Loucy (cell line): ENCODE data around the gene ANXA3.
"Not testable (repeated sequence)": the region's sequence is repeated elsewhere in the genome, so short reads cannot be mapped to it uniquely, and the experiment has no call there.

Experiments
- H2AFZ ChIP-seq: fragments of 200-600 bp; sonication (generic); 2 replicates; pipeline ENCODE4 v1.6.0; 2016; ENCODE audit warnings: antibody characterized with exemption, mild to moderate bottlenecking, low read length, moderate library complexity
- H3F3A ChIP-seq: fragments of 200-600 bp; 2 replicates; pipeline ENCODE4 v1.6.0; 2016; ENCODE audit warnings: antibody characterized with exemption, low read depth, mild to moderate bottlenecking
- H3K27me3 ChIP-seq: fragments of 200-600 bp; sonication (generic); 2 replicates; pipeline ENCODE4 v1.6.1; 2014; ENCODE audit warnings: low read length, mild to moderate bottlenecking; ENCODE audit not compliant: insufficient read depth, poor library complexity, severe bottlenecking
- H3K36me3 ChIP-seq: fragments of 200-600 bp; sonication (generic); 2 replicates; pipeline ENCODE4 v1.6.1; 2016; ENCODE audit warnings: low read length; ENCODE audit not compliant: insufficient read depth
- H3K4me1 ChIP-seq: fragments of 200-600 bp; sonication (generic); 2 replicates; pipeline ENCODE4 v1.5.1; 2014; ENCODE audit warnings: low read length, mild to moderate bottlenecking; ENCODE audit not compliant: insufficient read depth, poor library complexity, severe bottlenecking
- H3K4me2 ChIP-seq: fragments of 200-600 bp; sonication (generic); 2 replicates; pipeline ENCODE4 v1.6.0; 2014; ENCODE audit warnings: antibody characterized with exemption, low read length, low read depth, mild to moderate bottlenecking; ENCODE audit not compliant: poor library complexity, severe bottlenecking
- H3K4me3 ChIP-seq: fragments of 200-600 bp; sonication (generic); 2 replicates; pipeline ENCODE4 v1.5.1; 2014; ENCODE audit warnings: low read length, mild to moderate bottlenecking, mixed read lengths; ENCODE audit not compliant: poor library complexity, severe bottlenecking
- H3K79me2 ChIP-seq: fragments of 200-600 bp; sonication (generic); 2 replicates; pipeline ENCODE4 v1.6.1; 2014; ENCODE audit warnings: low read length; ENCODE audit not compliant: insufficient read depth
- H3K9ac ChIP-seq: fragments of 200-600 bp; sonication (generic); 2 replicates; pipeline ENCODE4 v1.6.0; 2014; ENCODE audit warnings: mild to moderate bottlenecking, low read depth, low read length, moderate library complexity; ENCODE audit not compliant: poor library complexity, severe bottlenecking
- H3K9me2 ChIP-seq: fragments of 200-600 bp; sonication (generic); replicated peaks from 2 replicates; pipeline ENCODE4 v1.6.1; 2016; ENCODE audit warnings: low read depth, low read length, mixed read lengths
- H3K9me3 ChIP-seq: fragments of 200-600 bp; sonication (generic); 2 replicates; pipeline ENCODE4 v1.6.1; 2014; ENCODE audit warnings: mild to moderate bottlenecking, antibody characterized with exemption, low read length, low read depth; ENCODE audit not compliant: insufficient read depth
- H4K20me1 ChIP-seq: fragments of 200-600 bp; sonication (generic); 2 replicates; pipeline ENCODE4 v1.6.0; 2014; ENCODE audit warnings: antibody characterized with exemption, low read length, mild to moderate bottlenecking; ENCODE audit not compliant: insufficient read depth, poor library complexity, severe bottlenecking
- EZH2phosphoT487 ChIP-seq: fragments of 200-600 bp; IDR thresholded peaks from 2 replicates; pipeline ENCODE4 v1.6.1; 2018; ENCODE audit warnings: antibody characterized with exemption, mild to moderate bottlenecking, moderate library complexity, borderline replicate concordance
- TF ChIP-seq, protein P1 (sequence below): fragments of 200-600 bp; sonication (generic); conservative IDR thresholded peaks from 2 replicates; pipeline ENCODE4 v1.5.1; 2014; ENCODE audit warnings: mild to moderate bottlenecking, antibody characterized with exemption, low read length

Gene ANXA3, protein sequence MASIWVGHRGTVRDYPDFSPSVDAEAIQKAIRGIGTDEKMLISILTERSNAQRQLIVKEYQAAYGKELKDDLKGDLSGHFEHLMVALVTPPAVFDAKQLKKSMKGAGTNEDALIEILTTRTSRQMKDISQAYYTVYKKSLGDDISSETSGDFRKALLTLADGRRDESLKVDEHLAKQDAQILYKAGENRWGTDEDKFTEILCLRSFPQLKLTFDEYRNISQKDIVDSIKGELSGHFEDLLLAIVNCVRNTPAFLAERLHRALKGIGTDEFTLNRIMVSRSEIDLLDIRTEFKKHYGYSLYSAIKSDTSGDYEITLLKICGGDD

DNA sequence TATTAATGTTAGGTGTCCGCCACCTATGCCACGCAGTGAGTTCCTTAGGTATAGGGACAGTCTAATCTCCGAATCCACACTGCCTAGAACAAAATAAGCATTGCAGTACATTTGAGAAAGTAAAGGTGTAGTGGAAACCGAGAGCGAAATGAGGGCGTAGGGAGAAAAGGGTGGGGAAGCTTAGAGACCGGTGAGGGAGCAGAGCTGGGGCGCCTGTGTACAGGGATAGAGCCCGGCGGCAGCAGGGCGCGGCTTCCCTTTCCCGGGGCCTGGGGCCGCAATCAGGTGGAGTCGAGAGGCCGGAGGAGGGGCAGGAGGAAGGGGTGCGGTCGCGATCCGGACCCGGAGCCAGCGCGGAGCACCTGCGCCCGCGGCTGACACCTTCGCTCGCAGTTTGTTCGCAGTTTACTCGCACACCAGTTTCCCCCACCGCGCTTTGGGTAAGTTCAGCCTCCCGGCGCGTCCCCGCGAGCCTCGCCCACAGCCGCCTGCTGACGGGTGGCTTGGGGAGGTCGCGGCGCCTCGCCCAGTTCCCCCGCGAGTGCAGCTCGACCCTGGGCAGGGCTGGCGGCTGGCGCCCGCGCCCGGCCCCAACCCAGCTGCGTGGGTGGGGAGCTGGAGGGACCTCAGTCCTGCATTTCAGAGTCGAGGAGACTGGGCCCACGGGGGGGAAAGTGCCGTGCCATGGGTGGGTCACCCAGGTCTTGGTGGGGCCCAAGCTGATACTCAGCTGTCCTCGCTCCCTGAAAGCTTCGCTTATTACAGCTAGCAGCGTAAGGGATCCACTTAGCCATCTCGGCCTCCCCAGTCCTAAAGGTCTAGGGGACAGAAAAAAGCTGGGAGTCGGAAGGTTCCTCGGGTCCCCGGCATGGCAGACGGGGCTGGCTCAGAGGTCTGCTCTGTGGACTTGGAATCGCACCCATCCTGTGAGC, at the start of gene ANXA3:
TSS of gene ANXA3 (plus strand) at position 351 of the 932 bp plus-strand sequence. CDS start 2,704 bp downstream, outside the sequence.
- no peaks in the 10 kb centered on the region for H3K36me3 ChIP-seq
- H3K9ac ChIP-seq = no peak within 1 kb of the TSS
- peaks cover 2% of the 10 kb centered on the region for H3K4me1 ChIP-seq
- H3K4me2 ChIP-seq = peak within 1 kb of the TSS; percentile 67
- H4K20me1 ChIP-seq = no peaks in the 10 kb centered on the region
- no peaks in the 10 kb centered on the region for H3K27me3 ChIP-seq
- H3K9me2 ChIP-seq = no peaks in the 10 kb centered on the region
- peaks cover 5% of the 10 kb centered on the region; the same call in 1 of the 2 replicates for H3F3A ChIP-seq
- no peak for TF ChIP-seq EZH2phosphoT487
- TF ChIP-seq, protein P1, sequence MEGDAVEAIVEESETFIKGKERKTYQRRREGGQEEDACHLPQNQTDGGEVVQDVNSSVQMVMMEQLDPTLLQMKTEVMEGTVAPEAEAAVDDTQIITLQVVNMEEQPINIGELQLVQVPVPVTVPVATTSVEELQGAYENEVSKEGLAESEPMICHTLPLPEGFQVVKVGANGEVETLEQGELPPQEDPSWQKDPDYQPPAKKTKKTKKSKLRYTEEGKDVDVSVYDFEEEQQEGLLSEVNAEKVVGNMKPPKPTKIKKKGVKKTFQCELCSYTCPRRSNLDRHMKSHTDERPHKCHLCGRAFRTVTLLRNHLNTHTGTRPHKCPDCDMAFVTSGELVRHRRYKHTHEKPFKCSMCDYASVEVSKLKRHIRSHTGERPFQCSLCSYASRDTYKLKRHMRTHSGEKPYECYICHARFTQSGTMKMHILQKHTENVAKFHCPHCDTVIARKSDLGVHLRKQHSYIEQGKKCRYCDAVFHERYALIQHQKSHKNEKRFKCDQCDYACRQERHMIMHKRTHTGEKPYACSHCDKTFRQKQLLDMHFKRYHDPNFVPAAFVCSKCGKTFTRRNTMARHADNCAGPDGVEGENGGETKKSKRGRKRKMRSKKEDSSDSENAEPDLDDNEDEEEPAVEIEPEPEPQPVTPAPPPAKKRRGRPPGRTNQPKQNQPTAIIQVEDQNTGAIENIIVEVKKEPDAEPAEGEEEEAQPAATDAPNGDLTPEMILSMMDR = no peak
- no peaks in the 10 kb centered on the region for H3K79me2 ChIP-seq
- H3K4me3 ChIP-seq = peak within 1 kb of the TSS; percentile 70
- no peaks in the 10 kb centered on the region for H3K9me3 ChIP-seq
- H2AFZ ChIP-seq = peak within 1 kb of the TSS; percentile 56

DNA sequence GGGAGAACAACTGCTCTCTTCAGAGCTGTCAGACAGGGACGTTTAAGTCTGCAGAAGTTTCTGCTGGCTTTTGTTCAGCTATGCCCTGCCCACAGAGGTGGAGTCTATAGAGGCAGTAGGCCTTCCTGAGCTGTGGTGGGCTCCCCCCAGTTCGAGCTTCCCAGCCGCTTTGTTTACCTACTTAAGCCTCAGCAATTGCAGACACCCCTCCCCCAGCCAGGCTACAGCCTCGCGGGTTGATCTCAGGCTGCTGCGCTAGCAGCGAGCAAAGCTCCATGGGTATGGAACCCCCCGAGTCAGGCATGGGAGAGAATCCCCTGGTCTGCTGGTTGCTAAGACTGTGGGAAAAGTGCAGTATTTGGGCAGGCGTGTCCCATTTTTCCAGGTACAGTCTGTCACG, 45.3 kb upstream of the ANXA3 start:
- H3K9ac ChIP-seq, H3K27me3 ChIP-seq, H4K20me1 ChIP-seq, H3K4me2 ChIP-seq, H3K9me2 ChIP-seq, H3F3A ChIP-seq, H3K36me3 ChIP-seq, H3K4me3 ChIP-seq, H3K4me1 ChIP-seq, H3K79me2 ChIP-seq, H3K9me3 ChIP-seq, H2AFZ ChIP-seq: not testable (repeated sequence)

DNA sequence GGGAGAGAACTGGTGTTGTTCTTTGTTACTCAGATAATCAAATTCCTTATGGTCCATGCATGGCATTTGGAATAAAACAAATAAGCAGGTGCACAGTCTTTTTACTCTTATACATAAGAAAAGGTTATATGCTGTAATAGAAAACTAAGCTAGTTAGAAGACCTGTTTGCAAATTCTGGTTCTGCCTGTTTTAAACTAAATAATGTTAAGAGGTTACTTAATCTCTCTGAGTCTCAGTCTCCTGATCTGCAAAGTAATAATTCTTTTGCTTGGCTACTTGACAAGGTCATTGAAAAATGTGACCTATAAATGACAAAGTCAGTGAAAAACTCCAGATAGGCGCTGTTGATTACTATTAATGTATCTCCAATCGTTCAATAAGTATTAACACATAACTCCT, 42.5 kb upstream of the ANXA3 start:
- TF ChIP-seq EZH2phosphoT487 = no peak
- Histone ChIP-seq H3K27me3 (no peaks in the 10 kb centered on the region), H3K4me1 (peaks cover 7% of the 10 kb centered on the region), H3K9ac (no peak overlapping the region), H3K4me2 (no peak overlapping the region), H3K79me2 (no peaks in the 10 kb centered on the region), H3F3A (no peaks in the 10 kb centered on the region), H4K20me1 (no peaks in the 10 kb centered on the region), H2AFZ (no peak overlapping the region), H3K36me3 (no peaks in the 10 kb centered on the region), H3K4me3 (no peak overlapping the region), H3K9me2 (no peaks in the 10 kb centered on the region), H3K9me3 (no peaks in the 10 kb centered on the region)

DNA sequence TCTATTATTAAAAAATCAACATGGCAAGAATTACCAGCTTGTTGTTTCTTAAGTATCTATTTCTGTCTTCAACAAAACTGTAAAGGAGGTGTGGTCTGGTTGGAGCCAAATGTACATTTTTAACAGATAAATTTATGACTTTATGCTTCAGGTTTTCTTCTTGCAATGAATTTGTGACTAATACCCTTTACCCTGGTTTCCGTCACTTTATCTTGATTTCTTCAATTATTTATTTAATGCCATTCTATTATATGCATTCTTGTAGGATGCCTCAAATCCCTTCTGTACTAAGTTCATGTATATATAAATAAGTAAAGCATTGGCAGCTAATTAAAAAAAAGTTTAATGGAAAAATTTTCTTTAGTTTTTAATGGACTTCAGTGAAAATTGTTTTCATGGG, 41.5 kb upstream of the ANXA3 start:
- H3K4me2 ChIP-seq = no peak overlapping the region
- TF ChIP-seq, protein P1 = no peak
- no peak for TF ChIP-seq EZH2phosphoT487
- no peaks in the 10 kb centered on the region for H4K20me1 ChIP-seq
- H2AFZ ChIP-seq = no peak overlapping the region
- H3K36me3 ChIP-seq = no peaks in the 10 kb centered on the region
- H3K27me3 ChIP-seq = no peaks in the 10 kb centered on the region
- no peaks in the 10 kb centered on the region for H3K79me2 ChIP-seq
- peaks cover 7% of the 10 kb centered on the region for H3K4me1 ChIP-seq
- H3K9me2 ChIP-seq = no peaks in the 10 kb centered on the region
- no peak overlapping the region for H3K9ac ChIP-seq
- no peaks in the 10 kb centered on the region for H3F3A ChIP-seq
- H3K4me3 ChIP-seq = no peak overlapping the region
- H3K9me3 ChIP-seq = no peaks in the 10 kb centered on the region
